ENCODE results near the gene PLEKHM3. TPM values are rescaled to one million over a fixed set of nuclear protein-coding genes. Genes with fewer than 3 reads are reported as not detected.

The PLEKHM3 gene
- polyA plus RNA-seq, 1 experiment: 5.8 TPM

- CTCF ChIA-PET: interaction anchor here (1.0 to 2.2 kb wide), 4 partner anchors 9 to 33 kb away, joined by 3 to 9 read pairs (median 4); no protein-coding TSS in a partner anchor
- Histone ChIP-seq H3K4me3 (ENCODE audit: low read depth, low read length) (no peak overlapping the region), H3K36me3 (ENCODE audit: control insufficient read depth, insufficient read depth, low read length) (no peaks in the 10 kb centered on the region), H3K27me3 (ENCODE audit: control insufficient read depth, insufficient read depth, low read length) (no peaks in the 10 kb centered on the region)
- no peak for DNase-seq (ENCODE audit: low read depth)
- TF ChIP-seq CTCF (IDR thresholded peaks at IDR 0.05; ENCODE audit: insufficient read depth, low read depth, low read length): no peak
- POLR2A ChIA-PET: no interaction called here
These were observed 19.0 kb downstream of the PLEKHM3 start for GRCh38 chr2:208006337-208006736.

- DNase-seq (ENCODE audit: low read depth): no peak
- ChIA-PET CTCF (interaction anchor here (1.0 kb wide), 1 partner anchor 39 kb away, joined by 3 read pairs; no protein-coding TSS in a partner anchor), POLR2A (no interaction called here)
- no peak for TF ChIP-seq CTCF (IDR thresholded peaks at IDR 0.05; ENCODE audit: insufficient read depth, low read depth, low read length)
- Histone ChIP-seq H3K27me3 (ENCODE audit: control insufficient read depth, insufficient read depth, low read length) (no peaks in the 10 kb centered on the region), H3K4me3 (ENCODE audit: low read depth, low read length) (no peak overlapping the region), H3K36me3 (ENCODE audit: control insufficient read depth, insufficient read depth, low read length) (no peaks in the 10 kb centered on the region; the same call in 1 of the 2 replicates)
These were observed 23.4 kb downstream of the PLEKHM3 start for GRCh38 chr2:208001924-208002323.

GRCh38 chr2:208000701-208001395, 24.5 kb downstream of the PLEKHM3 start:
- no peak for DNase-seq (ENCODE audit: low read depth)
- Histone ChIP-seq H3K4me3 (ENCODE audit: low read depth, low read length) (no peak overlapping the region), H3K27me3 (ENCODE audit: control insufficient read depth, insufficient read depth, low read length) (no peaks in the 10 kb centered on the region), H3K36me3 (ENCODE audit: control insufficient read depth, insufficient read depth, low read length) (no peaks in the 10 kb centered on the region; the same call in 1 of the 2 replicates)
- ChIA-PET CTCF (no interaction called here), POLR2A (no interaction called here)
- no peak for TF ChIP-seq CTCF (IDR thresholded peaks at IDR 0.05; ENCODE audit: insufficient read depth, low read depth, low read length)

GRCh38 chr2:207996848-207997247, 28.5 kb downstream of the PLEKHM3 start:
- POLR2A ChIA-PET: no interaction called here
- CTCF ChIA-PET: interaction anchor here (0.7 to 1.3 kb wide), 3 partner anchors 10 to 72 kb away, joined by 3 to 4 read pairs (median 3); no protein-coding TSS in a partner anchor
- no peak for TF ChIP-seq CTCF (IDR thresholded peaks at IDR 0.05; ENCODE audit: insufficient read depth, low read depth, low read length)
- no peak for DNase-seq (ENCODE audit: low read depth)
- Histone ChIP-seq H3K4me3 (ENCODE audit: low read depth, low read length) (no peak overlapping the region), H3K27me3 (ENCODE audit: control insufficient read depth, insufficient read depth, low read length) (no peaks in the 10 kb centered on the region), H3K36me3 (ENCODE audit: control insufficient read depth, insufficient read depth, low read length) (no peaks in the 10 kb centered on the region; the same call in 1 of the 2 replicates)

- Histone ChIP-seq H3K36me3 (ENCODE audit: control insufficient read depth, insufficient read depth, low read length) (no peaks in the 10 kb centered on the region; the same call in 1 of the 2 replicates), H3K4me3 (ENCODE audit: low read depth, low read length) (no peak overlapping the region), H3K27me3 (ENCODE audit: control insufficient read depth, insufficient read depth, low read length) (no peaks in the 10 kb centered on the region)
- ChIA-PET CTCF (interaction anchor here (0.7 to 1.1 kb wide), 3 partner anchors 44 to 226 kb away, joined by 3 to 4 read pairs (median 3); partner anchors contain the start of gene FZD5), POLR2A (interaction anchor here (0.5 kb wide), 1 partner anchor 10 kb away, joined by 3 read pairs; no protein-coding TSS in a partner anchor)
- no peak for DNase-seq (ENCODE audit: low read depth)
- no peak for TF ChIP-seq CTCF (IDR thresholded peaks at IDR 0.05; ENCODE audit: insufficient read depth, low read depth, low read length)
These were observed 29.4 kb downstream of the PLEKHM3 start for GRCh38 chr2:207995887-207996286.
